A549 (cell line): ENCODE results near the gene PCYT2. TPM values are rescaled to one million over a fixed set of nuclear protein-coding genes. Genes with fewer than 3 reads are reported as not detected.
A peak's percentile ranks its signal among the peaks of the same experiment; 100 is the strongest.

ENCODE experiments used
- ATAC-seq, 2 experiments: fragments of 200-7000 bp in 1 of 2; fragments of >200 bp in 1 of 2; cut with Nextera tagmentation in 1 of 2; cut with Tn5 transposase in 1 of 2; 3 replicates each; pipeline versions ENCODE4 v1.8.0 to v1.9.1; 2018 to 2020; ENCODE audit warnings: mild to moderate bottlenecking in 1 of 2, moderate library complexity in 1 of 2
- CTCF ChIA-PET: fragments of 300-600 bp; sonication (Branson Sonifier 250); formaldehyde crosslinking; extraction: SDS; loops from one replicate; lab custom pipeline; 2021; ENCODE audit warnings: antibody characterized with exemption, inconsistent platforms; lab: Yijun Ruan, JAX
- POLR2A ChIA-PET: fragments of 350-600 bp; formaldehyde crosslinking; extraction: SDS; loops from one replicate; lab custom pipeline; 2021; ENCODE audit warnings: antibody characterized with exemption, inconsistent platforms; lab: Yijun Ruan, JAX
- DNase-seq, 2 experiments: peaks; one replicate each; pipeline versions ENCODE4 v3.0.0 to v3.0.0-alpha.2; 2011 to 2016; ENCODE audit warnings: low read depth in 1 of 2, low spot score in 1 of 2
- FAIRE-seq: peaks from 2 replicates; lab custom pipeline; 2011; peaks lifted over from hg19 to GRCh38; lab: Jason Lieb, UNC
- H3K27ac ChIP-seq, 2 experiments: fragments of >200 bp; sonication (Bioruptor Twin); formaldehyde crosslinking; 3 replicates each; pipeline ENCODE4 v1.5.1; 2016 to 2017
- H3K4me1 ChIP-seq: fragments of >200 bp; sonication (Bioruptor Twin); formaldehyde crosslinking; 3 replicates; pipeline ENCODE4 v1.6.1; 2016
- H3K4me2 ChIP-seq: fragments of >200 bp; sonication (Bioruptor Twin); formaldehyde crosslinking; 3 replicates; pipeline ENCODE4 v1.6.1; 2016
- H3K4me3 ChIP-seq: fragments of >200 bp; sonication (Bioruptor Twin); formaldehyde crosslinking; 3 replicates; pipeline ENCODE4 v1.5.1; 2016
- H3K9me3 ChIP-seq: fragments of >200 bp; sonication (Bioruptor Twin); formaldehyde crosslinking; 3 replicates; pipeline ENCODE4 v1.6.1; 2016
- HDAC2 ChIP-seq: fragments of 200-600 bp; sonication (generic); IDR thresholded peaks from 2 replicates; pipeline ENCODE4 v1.6.1; 2016
- HOXA7 ChIP-seq: fragments of 250-450 bp; sonication (Bioruptor Pico); IDR thresholded peaks from 2 replicates; pipeline ENCODE4 v1.5.0; 2020; ENCODE audit warnings: mild to moderate bottlenecking, moderate library complexity
- JUN ChIP-seq, 2 experiments: fragments of >200 bp; sonication (Bioruptor Twin); formaldehyde crosslinking; IDR thresholded peaks; 2 replicates in 1 of 2; 3 replicates in 1 of 2; pipeline ENCODE4 v1.6.1; 2016 to 2017
- POLR2A ChIP-seq: IDR thresholded peaks from 2 replicates; pipeline ENCODE4 v1.6.1; 2012; ENCODE audit warnings: mild to moderate bottlenecking, low read length
- RAD21 ChIP-seq, 2 experiments: fragments of >200 bp in 1 of 2; sonication (Bioruptor Twin) in 1 of 2; formaldehyde crosslinking in 1 of 2; IDR thresholded peaks in 1 of 2; conservative IDR thresholded peaks in 1 of 2; 2 replicates in 1 of 2; 3 replicates in 1 of 2; pipeline ENCODE4 v1.6.1; 2012 to 2018; ENCODE audit warnings: inconsistent platforms in 1 of 2
- RNF2 ChIP-seq: fragments of 200-600 bp; sonication (generic); IDR thresholded peaks from 2 replicates; pipeline ENCODE4 v1.6.1; 2016; ENCODE audit warnings: low read depth, mild to moderate bottlenecking, antibody characterized with exemption, moderate library complexity, borderline replicate concordance
- SMC3 ChIP-seq: fragments of >200 bp; sonication (Bioruptor Twin); formaldehyde crosslinking; IDR thresholded peaks from 3 replicates; pipeline ENCODE4 v1.6.1; 2018; ENCODE audit warnings: inconsistent platforms
- TFCP2L1 ChIP-seq: fragments of 250-450 bp; sonication (Bioruptor Pico); IDR thresholded peaks from 2 replicates; pipeline ENCODE4 v1.5.0; 2021; ENCODE audit warnings: mild to moderate bottlenecking
- TP53 ChIP-seq: fragments of 250-450 bp; sonication (Bioruptor Pico); IDR thresholded peaks from 2 replicates; pipeline ENCODE4 v1.5.0; 2021; ENCODE audit warnings: mild to moderate bottlenecking, moderate library complexity
- ZNF302 ChIP-seq: fragments of 250-450 bp; sonication (Bioruptor Pico); IDR thresholded peaks from 2 replicates; pipeline ENCODE4 v1.9.0; 2021; ENCODE audit warnings: inconsistent platforms, mild to moderate bottlenecking, moderate library complexity
- WGBS: methylation state at CpG from one replicate; pipeline ENCODE4 v1.1.6; 2017; ENCODE audit errors: missing lambda C conversion rate; 5-methylcytosine and 5-hydroxymethylcytosine counted together
- polyA plus RNA-seq, 4 experiments: library from polyadenylated mRNA; depleted of rRNA in 3 of 4; stranded (reverse); fragments of >200 nt; fragmentation: RNase III in 1 of 4; extraction: RNeasy Plus Mini Kit Qiagen cat#74134 plus additional on column Dnase treatment in 1 of 4; gene quantifications; 2 replicates in 3 of 4; 3 replicates in 1 of 4; pipeline ENCODE4 v1.2.3, GENCODE V29; 2011 to 2017
- TF ChIP-seq, protein P1 (sequence below): IDR thresholded peaks from 2 replicates; pipeline ENCODE4 v1.6.1; 2012
- TF ChIP-seq, protein P2 (sequence below): fragments of 150-350 bp; IDR thresholded peaks from 2 replicates; pipeline ENCODE4 v1.6.1; 2014; ENCODE audit warnings: low read depth, mild to moderate bottlenecking, low read length
- TF ChIP-seq, protein P3 (sequence below): fragments of >200 bp; sonication (Bioruptor Twin); formaldehyde crosslinking; IDR thresholded peaks from 3 replicates; pipeline ENCODE4 v1.5.1; 2016
- TF ChIP-seq, protein P4 (sequence below): IDR thresholded peaks from 2 replicates; pipeline ENCODE4 v1.6.1; 2012
- TF ChIP-seq, protein P5 (sequence below): IDR thresholded peaks from 2 replicates; pipeline ENCODE4 v1.6.1; 2012; ENCODE audit warnings: low read depth, borderline replicate concordance
- TF ChIP-seq, protein P6 (sequence below): fragments of 250-450 bp; sonication (Bioruptor Pico); IDR thresholded peaks from 2 replicates; pipeline ENCODE4 v1.5.0; 2020; ENCODE audit warnings: low read depth, mild to moderate bottlenecking, moderate library complexity
- TF ChIP-seq, protein P7 (sequence below): fragments of 250-450 bp; sonication (Bioruptor Pico); IDR thresholded peaks from 2 replicates; pipeline ENCODE4 v1.5.0; 2021; ENCODE audit warnings: mild to moderate bottlenecking, moderate library complexity, borderline replicate concordance

PCYT2 gene
- polyA plus RNA-seq, 2 of the 4 experiments (the other 2 are of a cell fraction): 7.1 to 17.0 TPM

DNA sequence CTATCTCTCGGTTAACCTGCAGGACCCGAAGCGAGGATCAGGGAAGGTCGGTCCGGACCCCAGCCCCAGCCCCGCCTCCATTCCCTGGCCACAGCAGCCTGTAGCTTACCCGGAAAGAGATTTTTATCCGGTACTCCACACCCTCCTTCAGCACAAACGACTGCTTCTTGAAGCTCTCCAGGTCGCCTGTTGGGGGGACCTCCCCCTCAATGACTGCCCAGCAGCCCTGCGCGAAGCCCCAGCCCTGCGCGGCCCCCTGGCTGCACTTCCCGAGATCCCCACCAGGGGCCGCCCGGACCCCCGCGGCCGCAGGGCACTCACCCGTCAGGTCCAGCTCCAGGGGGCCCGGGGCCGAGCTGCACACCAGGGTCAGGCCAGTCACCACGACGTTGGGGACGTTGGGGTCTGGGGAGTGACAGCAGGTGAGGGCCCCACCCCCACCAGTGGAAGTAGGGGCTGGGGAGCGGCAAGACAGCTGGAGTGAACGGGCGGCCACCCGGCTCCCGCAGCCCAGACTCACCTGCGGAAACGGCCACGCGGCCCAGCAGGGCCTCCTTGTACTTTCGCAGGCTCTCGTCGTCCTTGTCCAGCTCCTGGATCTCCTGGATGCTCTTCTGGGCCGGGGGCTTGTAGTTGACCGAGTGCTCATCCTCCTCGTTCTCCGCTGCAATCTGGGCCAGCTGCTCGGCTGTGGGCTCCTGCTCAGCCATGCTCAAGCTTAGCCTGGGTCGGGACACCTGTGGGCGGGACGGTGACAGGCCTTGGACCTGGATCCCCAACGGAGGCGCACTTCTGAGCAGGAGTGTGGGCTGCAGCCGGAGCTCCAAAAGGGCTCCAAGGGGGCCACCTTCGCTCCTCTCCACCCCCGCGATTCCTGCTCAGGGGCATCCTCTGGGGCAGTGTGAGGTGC, 41.7 kb downstream of the PCYT2 start:
- ATAC-seq (peak in 1 of 2 experiments; percentile 23; a peak in 3 of 6 replicates), FAIRE-seq (no peak), DNase-seq (peak; percentile 62 to 69)
- H3K4me3 ChIP-seq: peak overlapping the region; percentile 99
- CTCF ChIA-PET: interaction anchor here (0.6 to 8.6 kb wide), 46 partner anchors 8 to 270 kb away, joined by 3 to 126 read pairs (median 5); partner anchors contain the start of genes ALYREF, ANAPC11, CENPX and DCXR
- H3K27ac ChIP-seq: peak overlapping the region; percentile 97 to 100
- WGBS: 27% methylated on average over 39 of the region's 52 CpGs
- POLR2A ChIA-PET: interaction anchor here (0.6 to 1.9 kb wide), 6 partner anchors 9 to 310 kb away, joined by 3 to 7 read pairs (median 4); partner anchors contain the start of gene P4HB
- TF ChIP-seq, protein P1, sequence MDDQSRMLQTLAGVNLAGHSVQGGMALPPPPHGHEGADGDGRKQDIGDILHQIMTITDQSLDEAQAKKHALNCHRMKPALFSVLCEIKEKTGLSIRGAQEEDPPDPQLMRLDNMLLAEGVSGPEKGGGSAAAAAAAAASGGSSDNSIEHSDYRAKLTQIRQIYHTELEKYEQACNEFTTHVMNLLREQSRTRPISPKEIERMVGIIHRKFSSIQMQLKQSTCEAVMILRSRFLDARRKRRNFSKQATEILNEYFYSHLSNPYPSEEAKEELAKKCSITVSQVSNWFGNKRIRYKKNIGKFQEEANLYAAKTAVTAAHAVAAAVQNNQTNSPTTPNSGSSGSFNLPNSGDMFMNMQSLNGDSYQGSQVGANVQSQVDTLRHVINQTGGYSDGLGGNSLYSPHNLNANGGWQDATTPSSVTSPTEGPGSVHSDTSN: peak; percentile 34; the same call in 1 of the 2 replicates
- no peak for TF ChIP-seq HOXA7 (CRISPR knock-in tag)
- TF ChIP-seq JUN (IDR thresholded peaks at IDR 0.05): peak; percentile 9 to 22; a peak in 2 of 5 replicates
- TF ChIP-seq, protein P2, sequence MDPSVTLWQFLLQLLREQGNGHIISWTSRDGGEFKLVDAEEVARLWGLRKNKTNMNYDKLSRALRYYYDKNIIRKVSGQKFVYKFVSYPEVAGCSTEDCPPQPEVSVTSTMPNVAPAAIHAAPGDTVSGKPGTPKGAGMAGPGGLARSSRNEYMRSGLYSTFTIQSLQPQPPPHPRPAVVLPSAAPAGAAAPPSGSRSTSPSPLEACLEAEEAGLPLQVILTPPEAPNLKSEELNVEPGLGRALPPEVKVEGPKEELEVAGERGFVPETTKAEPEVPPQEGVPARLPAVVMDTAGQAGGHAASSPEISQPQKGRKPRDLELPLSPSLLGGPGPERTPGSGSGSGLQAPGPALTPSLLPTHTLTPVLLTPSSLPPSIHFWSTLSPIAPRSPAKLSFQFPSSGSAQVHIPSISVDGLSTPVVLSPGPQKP: no peak
- TF ChIP-seq SMC3: peak; percentile 64
- TF ChIP-seq, protein P3, sequence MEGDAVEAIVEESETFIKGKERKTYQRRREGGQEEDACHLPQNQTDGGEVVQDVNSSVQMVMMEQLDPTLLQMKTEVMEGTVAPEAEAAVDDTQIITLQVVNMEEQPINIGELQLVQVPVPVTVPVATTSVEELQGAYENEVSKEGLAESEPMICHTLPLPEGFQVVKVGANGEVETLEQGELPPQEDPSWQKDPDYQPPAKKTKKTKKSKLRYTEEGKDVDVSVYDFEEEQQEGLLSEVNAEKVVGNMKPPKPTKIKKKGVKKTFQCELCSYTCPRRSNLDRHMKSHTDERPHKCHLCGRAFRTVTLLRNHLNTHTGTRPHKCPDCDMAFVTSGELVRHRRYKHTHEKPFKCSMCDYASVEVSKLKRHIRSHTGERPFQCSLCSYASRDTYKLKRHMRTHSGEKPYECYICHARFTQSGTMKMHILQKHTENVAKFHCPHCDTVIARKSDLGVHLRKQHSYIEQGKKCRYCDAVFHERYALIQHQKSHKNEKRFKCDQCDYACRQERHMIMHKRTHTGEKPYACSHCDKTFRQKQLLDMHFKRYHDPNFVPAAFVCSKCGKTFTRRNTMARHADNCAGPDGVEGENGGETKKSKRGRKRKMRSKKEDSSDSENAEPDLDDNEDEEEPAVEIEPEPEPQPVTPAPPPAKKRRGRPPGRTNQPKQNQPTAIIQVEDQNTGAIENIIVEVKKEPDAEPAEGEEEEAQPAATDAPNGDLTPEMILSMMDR: peak; percentile 78
- TF ChIP-seq, protein P4, sequence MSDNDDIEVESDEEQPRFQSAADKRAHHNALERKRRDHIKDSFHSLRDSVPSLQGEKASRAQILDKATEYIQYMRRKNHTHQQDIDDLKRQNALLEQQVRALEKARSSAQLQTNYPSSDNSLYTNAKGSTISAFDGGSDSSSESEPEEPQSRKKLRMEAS: peak; percentile 54; the same call in 1 of the 2 replicates
- TF ChIP-seq RAD21 (conservative IDR thresholded peaks at IDR 0.05 in 1 of 2, IDR thresholded peaks at IDR 0.05 in 1 of 2): peak; percentile 42 to 59
- TF ChIP-seq POLR2A: peak; percentile 25; the same call in 1 of the 2 replicates
- no peak for TF ChIP-seq HDAC2
- TF ChIP-seq, protein P5, sequence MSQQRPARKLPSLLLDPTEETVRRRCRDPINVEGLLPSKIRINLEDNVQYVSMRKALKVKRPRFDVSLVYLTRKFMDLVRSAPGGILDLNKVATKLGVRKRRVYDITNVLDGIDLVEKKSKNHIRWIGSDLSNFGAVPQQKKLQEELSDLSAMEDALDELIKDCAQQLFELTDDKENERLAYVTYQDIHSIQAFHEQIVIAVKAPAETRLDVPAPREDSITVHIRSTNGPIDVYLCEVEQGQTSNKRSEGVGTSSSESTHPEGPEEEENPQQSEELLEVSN: 0 out of 2 replicates have a peak, but pooled peaks have one; percentile 5
- TF ChIP-seq, protein P6, sequence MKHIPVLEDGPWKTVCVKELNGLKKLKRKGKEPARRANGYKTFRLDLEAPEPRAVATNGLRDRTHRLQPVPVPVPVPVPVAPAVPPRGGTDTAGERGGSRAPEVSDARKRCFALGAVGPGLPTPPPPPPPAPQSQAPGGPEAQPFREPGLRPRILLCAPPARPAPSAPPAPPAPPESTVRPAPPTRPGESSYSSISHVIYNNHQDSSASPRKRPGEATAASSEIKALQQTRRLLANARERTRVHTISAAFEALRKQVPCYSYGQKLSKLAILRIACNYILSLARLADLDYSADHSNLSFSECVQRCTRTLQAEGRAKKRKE: 0 out of 2 replicates have a peak, but pooled peaks have one; percentile 13
- peak; percentile 75 for TF ChIP-seq RNF2
- TF ChIP-seq ZNF302: no peak
- peak; percentile 13; the same call in 1 of the 2 replicates for TF ChIP-seq TP53 (CRISPR knock-in tag)
- TF ChIP-seq TFCP2L1 (CRISPR knock-in tag): 0 out of 2 replicates have a peak, but pooled peaks have one; percentile 12
- TF ChIP-seq, protein P7, sequence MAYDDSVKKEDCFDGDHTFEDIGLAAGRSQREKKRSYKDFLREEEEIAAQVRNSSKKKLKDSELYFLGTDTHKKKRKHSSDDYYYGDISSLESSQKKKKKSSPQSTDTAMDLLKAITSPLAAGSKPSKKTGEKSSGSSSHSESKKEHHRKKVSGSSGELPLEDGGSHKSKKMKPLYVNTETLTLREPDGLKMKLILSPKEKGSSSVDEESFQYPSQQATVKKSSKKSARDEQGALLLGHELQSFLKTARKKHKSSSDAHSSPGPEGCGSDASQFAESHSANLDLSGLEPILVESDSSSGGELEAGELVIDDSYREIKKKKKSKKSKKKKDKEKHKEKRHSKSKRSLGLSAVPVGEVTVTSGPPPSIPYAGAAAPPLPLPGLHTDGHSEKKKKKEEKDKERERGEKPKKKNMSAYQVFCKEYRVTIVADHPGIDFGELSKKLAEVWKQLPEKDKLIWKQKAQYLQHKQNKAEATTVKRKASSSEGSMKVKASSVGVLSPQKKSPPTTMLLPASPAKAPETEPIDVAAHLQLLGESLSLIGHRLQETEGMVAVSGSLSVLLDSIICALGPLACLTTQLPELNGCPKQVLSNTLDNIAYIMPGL (CRISPR knock-in tag): peak; percentile 43; the same call in 1 of the 2 replicates
- no peaks in the 10 kb centered on the region for H3K9me3 ChIP-seq
- H3K4me1 ChIP-seq: peaks cover 46% of the 10 kb centered on the region
- peak overlapping the region; percentile 97 for H3K4me2 ChIP-seq
